Brain microvascular endothelial cell (primary cell): Measurements from ENCODE around the gene GNA14.

ENCODE experiments used
- DNase-seq: peaks from one replicate; pipeline ENCODE4 v3.0.0-alpha.2; 2020
- H3K27ac ChIP-seq: fragments of 250-450 bp; sonication (Bioruptor Pico); 2 replicates; pipeline ENCODE4 v1.5.1; 2020; ENCODE audit warnings: mild to moderate bottlenecking, moderate library complexity
- H3K27me3 ChIP-seq: fragments of 250-450 bp; sonication (Bioruptor Pico); replicated peaks from 2 replicates; pipeline ENCODE4 v1.5.1; 2020; ENCODE audit warnings: mild to moderate bottlenecking
- H3K36me3 ChIP-seq: fragments of 250-450 bp; sonication (Bioruptor Pico); replicated peaks from 2 replicates; pipeline ENCODE4 v1.5.1; 2020; ENCODE audit warnings: mild to moderate bottlenecking
- H3K4me3 ChIP-seq: 2 replicates; pipeline ENCODE4 v1.5.1; 2011; ENCODE audit warnings: low read depth, mild to moderate bottlenecking, control low read depth, low read length, moderate library complexity
- in situ Hi-C: cut with HindIII; loops from 2 replicates; pipeline ENCODE4 v1.10.0; 2017; ENCODE audit warnings: low sequenced_read_pairs, low pct_ligation_motif_present
- TF ChIP-seq, protein P1 (sequence below): IDR thresholded peaks from 2 replicates; pipeline ENCODE4 v1.5.1; 2011; ENCODE audit warnings: low read depth, mild to moderate bottlenecking, moderate library complexity, low read length, control low read depth, inconsistent platforms; ENCODE audit errors: missing control alignments

GNA14 gene

DNA sequence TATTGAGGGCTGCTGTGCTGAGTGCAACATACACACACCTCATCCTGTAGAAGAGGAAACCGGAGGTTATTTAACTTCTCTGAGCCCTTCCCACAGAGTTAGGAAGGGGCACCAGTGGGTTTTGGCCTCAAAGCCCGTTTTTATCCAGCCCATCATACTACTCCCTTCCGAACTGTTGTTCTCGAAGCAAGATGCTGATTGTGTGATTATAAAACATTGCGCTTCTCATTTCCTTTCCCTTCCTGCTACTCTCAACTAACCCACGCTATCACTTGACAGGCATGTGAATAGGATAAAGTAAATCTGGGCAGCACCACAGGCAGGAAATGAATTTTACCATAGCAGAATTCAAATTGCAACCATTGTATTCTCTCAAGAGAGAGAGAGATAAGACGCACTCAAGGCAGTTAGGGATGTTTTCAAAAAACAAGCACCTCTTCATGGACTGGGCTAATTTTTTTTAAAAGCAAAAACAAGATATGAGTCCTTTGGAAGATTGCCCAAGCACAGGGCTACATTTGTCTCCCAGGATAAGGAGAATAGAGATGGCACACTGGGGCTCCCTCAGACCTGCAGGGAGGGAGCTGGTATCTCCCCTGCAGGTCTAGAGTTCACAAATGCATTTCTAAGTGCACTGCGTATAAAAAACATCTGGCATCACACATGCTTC lies 52.6 kb downstream of the GNA14 start:
- in situ Hi-C loops = no loop called here
- no peaks in the 10 kb centered on the region for H3K27me3 ChIP-seq
- no peaks in the 10 kb centered on the region for H3K36me3 ChIP-seq
- DNase-seq = no peak
- no peak overlapping the region for H3K27ac ChIP-seq
- TF ChIP-seq, protein P1, sequence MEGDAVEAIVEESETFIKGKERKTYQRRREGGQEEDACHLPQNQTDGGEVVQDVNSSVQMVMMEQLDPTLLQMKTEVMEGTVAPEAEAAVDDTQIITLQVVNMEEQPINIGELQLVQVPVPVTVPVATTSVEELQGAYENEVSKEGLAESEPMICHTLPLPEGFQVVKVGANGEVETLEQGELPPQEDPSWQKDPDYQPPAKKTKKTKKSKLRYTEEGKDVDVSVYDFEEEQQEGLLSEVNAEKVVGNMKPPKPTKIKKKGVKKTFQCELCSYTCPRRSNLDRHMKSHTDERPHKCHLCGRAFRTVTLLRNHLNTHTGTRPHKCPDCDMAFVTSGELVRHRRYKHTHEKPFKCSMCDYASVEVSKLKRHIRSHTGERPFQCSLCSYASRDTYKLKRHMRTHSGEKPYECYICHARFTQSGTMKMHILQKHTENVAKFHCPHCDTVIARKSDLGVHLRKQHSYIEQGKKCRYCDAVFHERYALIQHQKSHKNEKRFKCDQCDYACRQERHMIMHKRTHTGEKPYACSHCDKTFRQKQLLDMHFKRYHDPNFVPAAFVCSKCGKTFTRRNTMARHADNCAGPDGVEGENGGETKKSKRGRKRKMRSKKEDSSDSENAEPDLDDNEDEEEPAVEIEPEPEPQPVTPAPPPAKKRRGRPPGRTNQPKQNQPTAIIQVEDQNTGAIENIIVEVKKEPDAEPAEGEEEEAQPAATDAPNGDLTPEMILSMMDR = no peak
- no peak overlapping the region for H3K4me3 ChIP-seq

DNA sequence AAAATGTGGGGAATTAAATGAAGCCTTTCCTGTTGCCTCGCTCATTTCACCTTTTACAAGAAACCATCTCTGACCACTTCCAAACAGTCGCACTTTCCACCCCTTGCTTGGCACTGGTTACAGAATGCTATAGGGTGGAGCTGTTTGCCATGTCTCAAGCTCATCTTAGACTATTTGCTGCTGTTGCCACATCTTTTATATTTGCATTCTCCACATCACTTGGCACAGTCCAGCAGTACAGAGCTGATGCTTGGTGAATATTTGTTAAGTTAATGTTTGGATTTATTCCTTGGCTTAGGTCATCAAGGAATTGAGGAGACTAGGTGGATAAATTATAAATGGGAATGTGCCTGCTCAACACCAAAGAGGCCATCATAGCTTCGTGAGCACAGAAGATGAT lies 53.2 kb downstream of the GNA14 start:
- no peaks in the 10 kb centered on the region for H3K27me3 ChIP-seq

DNA sequence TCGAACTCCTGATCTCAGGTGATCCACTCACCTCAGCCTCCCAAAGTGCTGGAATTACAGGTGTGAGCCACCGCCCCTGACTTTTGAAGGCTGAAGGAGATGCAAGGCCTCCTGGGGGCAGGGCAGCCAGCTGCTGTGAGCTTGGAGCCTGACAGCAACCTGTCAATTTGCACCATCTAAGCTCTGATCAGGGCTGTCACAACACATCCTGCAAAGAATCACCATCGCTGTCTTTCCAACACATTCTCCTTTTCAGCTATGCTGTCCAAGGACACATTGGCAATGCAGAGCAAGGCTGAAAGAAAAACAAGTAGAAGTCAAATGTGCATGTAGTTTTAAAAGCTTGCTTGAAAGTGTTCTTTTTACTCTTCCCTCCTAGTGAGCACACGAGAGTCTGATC lies 54.6 kb downstream of the GNA14 start:
- Histone ChIP-seq H3K36me3 (no peaks in the 10 kb centered on the region), H3K27me3 (no peaks in the 10 kb centered on the region), H3K4me3 (no peak overlapping the region), H3K27ac (no peak overlapping the region)
- no peak for DNase-seq
- in situ Hi-C loops = no loop called here
- TF ChIP-seq, protein P1 = no peak

More for the DNA sequence above, 53.2 kb downstream of the GNA14 start:
- in situ Hi-C loops = no loop called here
- no peaks in the 10 kb centered on the region for H3K36me3 ChIP-seq
- H3K4me3 ChIP-seq = no peak overlapping the region
- TF ChIP-seq, protein P1 = no peak
- H3K27ac ChIP-seq = no peak overlapping the region
- DNase-seq = no peak

DNA sequence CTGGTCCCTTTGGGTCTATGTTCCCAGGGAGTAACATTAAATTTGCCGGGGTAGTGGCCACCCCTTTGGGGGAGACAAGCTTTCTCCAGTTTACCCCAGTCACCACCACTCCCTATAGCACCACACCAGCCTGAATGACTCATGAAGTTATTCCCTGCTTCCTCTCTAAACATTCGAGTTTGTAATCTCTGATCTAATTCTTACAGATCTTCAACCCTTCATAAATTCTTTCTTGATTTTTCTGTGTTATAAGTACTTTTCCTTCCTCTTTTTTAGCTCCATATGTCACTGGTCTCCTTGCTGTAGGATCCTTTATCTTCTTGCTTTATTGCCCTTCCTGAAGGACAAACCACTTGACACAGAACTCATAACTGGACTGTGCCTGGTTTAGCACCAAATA lies 55.6 kb downstream of the GNA14 start:
- Histone ChIP-seq H3K36me3 (no peaks in the 10 kb centered on the region), H3K27me3 (no peaks in the 10 kb centered on the region), H3K27ac (no peak overlapping the region), H3K4me3 (no peak overlapping the region)
- TF ChIP-seq, protein P1 = no peak
- no peak for DNase-seq
- in situ Hi-C loops = no loop called here

DNA sequence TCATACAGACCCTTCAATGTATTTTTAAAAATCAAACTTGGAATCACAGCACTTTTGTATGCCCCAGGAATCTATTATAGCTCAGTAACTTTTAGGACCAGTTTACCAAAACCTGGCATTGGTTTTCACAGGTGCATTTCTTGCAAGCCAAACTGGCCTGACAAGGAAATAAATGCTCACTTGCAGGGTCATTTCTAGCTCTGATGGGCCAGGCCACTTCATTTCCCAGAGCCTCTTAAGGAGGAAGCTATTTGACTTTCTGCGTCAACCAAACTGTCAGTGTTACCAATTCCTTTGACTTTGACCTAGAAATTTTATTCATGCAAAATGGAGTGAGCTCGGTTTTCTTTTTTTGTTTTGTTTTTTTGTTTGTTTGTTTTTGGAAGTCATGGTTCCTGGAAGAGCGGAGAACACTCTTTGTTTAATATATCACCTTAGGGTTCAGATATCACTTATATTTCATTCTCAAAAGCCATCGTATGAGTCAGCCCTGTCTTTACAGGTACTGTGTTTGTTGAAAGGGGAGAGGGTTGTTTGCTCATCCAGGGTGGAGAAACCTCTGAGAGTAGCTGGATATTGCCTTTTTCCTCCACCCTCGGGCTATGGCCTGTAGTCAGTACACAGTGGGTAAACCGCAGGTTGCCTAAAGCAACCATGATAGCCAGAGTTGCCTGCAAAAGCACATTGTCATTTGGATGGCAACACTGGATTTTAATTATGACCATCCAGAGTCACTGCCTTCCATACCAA lies 58.9 kb downstream of the GNA14 start:
- DNase-seq = no peak
- in situ Hi-C loops = no loop called here
- TF ChIP-seq, protein P1 = no peak

More for the DNA sequence above, 58.9 kb downstream of the GNA14 start:
- Histone ChIP-seq H3K4me3 (no peak overlapping the region), H3K27ac (no peak overlapping the region), H3K27me3 (no peaks in the 10 kb centered on the region), H3K36me3 (no peaks in the 10 kb centered on the region)
